DOHH2 (cell line): ENCODE measurements around the gene TMEM183A.

Source experiments
- H3F3A ChIP-seq: fragments of 200-600 bp; sonication (generic), shearing (Covaris generic); 2 replicates; pipeline ENCODE4 v1.6.0; 2016; ENCODE audit warnings: antibody characterized with exemption, mild to moderate bottlenecking; ENCODE audit not compliant: control insufficient read depth, insufficient read depth
- H3K27ac ChIP-seq: fragments of 200-600 bp; sonication (generic); 2 replicates; pipeline ENCODE4 v1.5.1; 2014; ENCODE audit warnings: low read depth, mild to moderate bottlenecking, low read length, moderate library complexity
- H3K27me3 ChIP-seq: fragments of 200-600 bp; sonication (generic); 2 replicates; pipeline ENCODE4 v1.6.1; 2014; ENCODE audit warnings: mild to moderate bottlenecking, low read length, mixed read lengths; ENCODE audit not compliant: control insufficient read depth
- H3K36me3 ChIP-seq: fragments of 200-600 bp; sonication (generic); 2 replicates; pipeline ENCODE4 v1.6.1; 2014; ENCODE audit warnings: mild to moderate bottlenecking, low read length, moderate library complexity, mixed read lengths; ENCODE audit not compliant: control insufficient read depth
- H3K4me1 ChIP-seq: fragments of 200-600 bp; sonication (generic); 2 replicates; pipeline ENCODE4 v1.6.1; 2014; ENCODE audit warnings: mild to moderate bottlenecking, low read length, mixed read lengths; ENCODE audit not compliant: control insufficient read depth
- H3K4me2 ChIP-seq: fragments of 200-600 bp; sonication (generic); 2 replicates; pipeline ENCODE4 v1.6.0; 2014; ENCODE audit warnings: mild to moderate bottlenecking, low read length, moderate library complexity
- H3K4me3 ChIP-seq: fragments of 200-600 bp; sonication (generic); 2 replicates; pipeline ENCODE4 v1.5.1; 2014; ENCODE audit warnings: mild to moderate bottlenecking, low read length, mixed read lengths
- H3K79me2 ChIP-seq: fragments of 200-600 bp; sonication (generic); 2 replicates; pipeline ENCODE4 v1.6.1; 2014; ENCODE audit warnings: mild to moderate bottlenecking, low read length, mixed read lengths; ENCODE audit not compliant: control insufficient read depth
- H3K9me2 ChIP-seq: fragments of 200-600 bp; sonication (generic); replicated peaks from 2 replicates; pipeline ENCODE4 v1.6.1; 2014; ENCODE audit warnings: mild to moderate bottlenecking, low read length, mixed read lengths; ENCODE audit not compliant: control insufficient read depth
- H3K9me3 ChIP-seq: fragments of 200-600 bp; sonication (generic); 2 replicates; pipeline ENCODE4 v1.6.1; 2014; ENCODE audit warnings: antibody characterized with exemption, low read length, mixed read lengths; ENCODE audit not compliant: control insufficient read depth, insufficient read depth
- H4K20me1 ChIP-seq: fragments of 200-600 bp; sonication (generic); 2 replicates; pipeline ENCODE4 v1.6.0; 2014; ENCODE audit warnings: low read depth, mild to moderate bottlenecking, antibody characterized with exemption, low read length, moderate library complexity; ENCODE audit not compliant: control insufficient read depth, insufficient read depth
- CTCF ChIP-seq: fragments of 200-600 bp; sonication (generic); IDR thresholded peaks from one replicate; pipeline ENCODE4 v1.5.1; 2014; ENCODE audit warnings: antibody characterized with exemption, mild to moderate bottlenecking, low read depth, low read length; ENCODE audit not compliant: poor library complexity, severe bottlenecking
- EZH2phosphoT487 ChIP-seq: fragments of 200-600 bp; sonication (generic); IDR thresholded peaks from 2 replicates; pipeline ENCODE4 v1.6.1; 2017; ENCODE audit warnings: borderline replicate concordance, mild to moderate bottlenecking, antibody characterized with exemption, low read length, moderate library complexity, mixed read lengths

The TMEM183A gene

GRCh38 chr1:203026031-203026665 lies 19.0 kb downstream of the TMEM183A start, which contains the start of gene PPFIA4:
Gene PPFIA4 (plus strand): TSS chr1:203026491. CDS start chr1:203039009, 12,518 bp downstream.
- H3K4me3 ChIP-seq: peak within 1 kb of the TSS; percentile 71
- no peaks in the 10 kb centered on the region for H3K9me2 ChIP-seq
- no peaks in the 10 kb centered on the region for H3K79me2 ChIP-seq
- peak within 1 kb of the TSS; percentile 70 for H3K4me2 ChIP-seq
- peaks cover 12% of the 10 kb centered on the region for H3K4me1 ChIP-seq
- no peak for TF ChIP-seq CTCF
- no peak for TF ChIP-seq EZH2phosphoT487
- peaks cover 11% of the 10 kb centered on the region; the same call in 1 of the 2 replicates for H3K27me3 ChIP-seq
- peaks cover 41% of the 10 kb centered on the region for H3K36me3 ChIP-seq
- no peaks in the 10 kb centered on the region for H3K9me3 ChIP-seq
- peaks cover 18% of the 10 kb centered on the region for H3F3A ChIP-seq
- no peaks in the 10 kb centered on the region for H4K20me1 ChIP-seq
- no peak within 1 kb of the TSS for H3K27ac ChIP-seq

- H4K20me1 ChIP-seq: no peaks in the 10 kb centered on the region
- H3K79me2 ChIP-seq: no peaks in the 10 kb centered on the region
- H3F3A ChIP-seq: peaks cover 18% of the 10 kb centered on the region
- TF ChIP-seq CTCF (no peak), EZH2phosphoT487 (no peak)
- H3K4me3 ChIP-seq: peak overlapping the region; percentile 71
- H3K36me3 ChIP-seq: peaks cover 33% of the 10 kb centered on the region
- H3K9me3 ChIP-seq: no peaks in the 10 kb centered on the region
- H3K27me3 ChIP-seq: peaks cover 11% of the 10 kb centered on the region; the same call in 1 of the 2 replicates
- peak overlapping the region; percentile 70 for H3K4me2 ChIP-seq
- no peak overlapping the region for H3K27ac ChIP-seq
- H3K9me2 ChIP-seq: no peaks in the 10 kb centered on the region
- peaks cover 12% of the 10 kb centered on the region for H3K4me1 ChIP-seq
Measured at GRCh38 chr1:203026666-203027663, 19.8 kb downstream of the TMEM183A start.

GRCh38 chr1:203028067-203028783 lies 21.1 kb downstream of the TMEM183A start:
- Histone ChIP-seq H3K4me3 (no peak overlapping the region), H3K27ac (no peak overlapping the region), H3K4me1 (peaks cover 12% of the 10 kb centered on the region), H3F3A (peaks cover 18% of the 10 kb centered on the region), H3K9me3 (no peaks in the 10 kb centered on the region), H3K79me2 (no peaks in the 10 kb centered on the region), H4K20me1 (no peaks in the 10 kb centered on the region), H3K36me3 (peaks cover 26% of the 10 kb centered on the region), H3K27me3 (peaks cover 11% of the 10 kb centered on the region; the same call in 1 of the 2 replicates), H3K4me2 (no peak overlapping the region), H3K9me2 (no peaks in the 10 kb centered on the region)
- TF ChIP-seq EZH2phosphoT487: no peak
- no peak for TF ChIP-seq CTCF
